Adrenal gland (tissue), 12 donors: Measurements from ENCODE around the gene PLA2G2C. TPM values are rescaled to one million over a fixed set of nuclear protein-coding genes. Genes with fewer than 3 reads are reported as not detected.

Experiments used
- DNase-seq, 7 donors: peaks; one replicate each; pipeline ENCODE4 v3.0.0-alpha.2; 2019 to 2020
- H3K27ac ChIP-seq, 5 donors: fragments of 200-600 bp; sonication (generic) in 4 of 5; 1 replicate in 3 of 5; 2 replicates in 2 of 5; pipeline versions ENCODE4 v1.5.1 to v1.8.0; 2016 to 2020; ENCODE audit warnings: mild to moderate bottlenecking in 1 of 5
- H3K27me3 ChIP-seq: fragments of 200-600 bp; 2 replicates; pipeline ENCODE4 v1.8.0; 2021
- H3K36me3 ChIP-seq, 2 donors: fragments of 200-600 bp; replicated peaks in 1 of 2; 1 replicate in 1 of 2; 2 replicates in 1 of 2; pipeline versions ENCODE4 v1.5.1 to v1.8.0; 2018 to 2022
- H3K4me1 ChIP-seq, 2 donors: fragments of 200-600 bp; replicated peaks in 1 of 2; 1 replicate in 1 of 2; 2 replicates in 1 of 2; pipeline versions ENCODE4 v1.5.1 to v1.8.0; 2018 to 2021
- H3K4me3 ChIP-seq, 4 donors: fragments of 200-600 bp; sonication (generic) in 3 of 4; one replicate each; pipeline ENCODE4 v1.5.1; 2016 to 2018
- H3K9me3 ChIP-seq, 3 donors: fragments of 200-600 bp; sonication (generic) in 1 of 3; replicated peaks in 1 of 3; 1 replicate in 2 of 3; 2 replicates in 1 of 3; pipeline versions ENCODE4 v1.5.1 to v1.8.0; 2016 to 2021
- CTCF ChIP-seq, 6 experiments: fragments of 450-650 bp in 4 of 6; fragments of 200-600 bp in 2 of 6; sonication (generic) in 1 of 6; IDR thresholded peaks; 1 replicate in 5 of 6; 2 replicates in 1 of 6; pipeline versions ENCODE4 v1.5.1 to v1.8.0; 2016 to 2021; ENCODE audit warnings: antibody characterized with exemption in 6 of 6, mild to moderate bottlenecking in 2 of 6, moderate library complexity in 1 of 6
- POLR2A ChIP-seq, 2 donors: fragments of 450-650 bp; IDR thresholded peaks; one replicate each; pipeline ENCODE4 v1.6.1; 2017; ENCODE audit warnings: antibody characterized with exemption in 2 of 2, mild to moderate bottlenecking in 2 of 2, moderate library complexity in 1 of 2
- WGBS, 4 donors: extraction: QIAGEN DNeasy Blood & Tissue Kit in 2 of 4; methylation state at CpG; one replicate each; pipeline versions ENCODE4 v1.1.5 to v1.1.7; 2013 to 2017; 5-methylcytosine and 5-hydroxymethylcytosine counted together
- intact Hi-C, 2 donors: fragments of 100-400 bp; cut with DNase I; formaldehyde crosslinking; loops; one replicate each; pipeline versions ENCODE4 v1.14.1 to v1.15.0; 2022 to 2023
- polyA plus RNA-seq, 3 donors: library from polyadenylated mRNA; stranded (reverse); fragments of 200-250 nt in 2 of 3; fragments of 350-450 nt in 1 of 3; fragmentation: Illumina TruSeq in 1 of 3; extraction: RNeasy Lipid Tissue Mini Kit (QIAGEN cat#74804) in 1 of 3; gene quantifications; one replicate each; pipeline ENCODE4 v1.2.3, GENCODE V29; 2013 to 2014
- total RNA-seq, 9 donors: library from RNA; depleted of rRNA in 4 of 9; stranded (reverse); fragments of >200 nt in 4 of 9; fragments of 120-200 nt in 1 of 9; fragmentation: NEBNext Ultra II Directional in 1 of 9; extraction: Animal tissue kit (Norgen Biotek cat#: 25700) in 1 of 9; gene quantifications; one replicate each; pipeline versions ENCODE4 v1.1.0 to v1.2.4, GENCODE V29; 2013 to 2023
- donor health status: healthy with polysubstance abuse.
- donor health status: Bipolar disorder and iron deficiency.
- donor health status: DM: yes; HTN: yes; CAD: no.
- donor health status: DM: no; HTN: no; CAD: no.
- donor health status: DM: no; HTN: no; CAD: no.
- donor health status: DM: yes; HTN: yes; CAD: no.

Gene PLA2G2C
- total and polyA plus RNA-seq, 12 donors: 0.07 to 0.39 (median 0.12) TPM; not detected in 6

- 69 to 78% (median 74%) methylated on average over 7 of the region's 7 CpGs for WGBS, 4 donors
- Histone ChIP-seq H3K27ac (no peak overlapping the region), H3K4me1 (no peaks in the 10 kb centered on the region), H3K9me3 (no peaks in the 10 kb centered on the region), H3K4me3 (no peak overlapping the region), H3K27me3 (peaks cover 2% of the 10 kb centered on the region), H3K36me3 (no peaks in the 10 kb centered on the region)
- no peak for TF ChIP-seq CTCF (IDR thresholded peaks at IDR 0.05)
- no peak for TF ChIP-seq POLR2A (IDR thresholded peaks at IDR 0.05)
- intact Hi-C loops: no loop called here
- DNase-seq: no peak
Observed at GRCh38 chr1:20115916-20116315, 70.4 kb downstream of the PLA2G2C start.

GRCh38 chr1:20115479-20115878 lies 70.8 kb downstream of the PLA2G2C start:
- Histone ChIP-seq H3K4me1 (no peaks in the 10 kb centered on the region), H3K36me3 (no peaks in the 10 kb centered on the region), H3K27me3 (no peaks in the 10 kb centered on the region), H3K4me3 (no peak overlapping the region), H3K9me3 (no peaks in the 10 kb centered on the region), H3K27ac (no peak overlapping the region)
- DNase-seq: no peak
- no peak for TF ChIP-seq CTCF (IDR thresholded peaks at IDR 0.05)
- no peak for TF ChIP-seq POLR2A (IDR thresholded peaks at IDR 0.05)
- intact Hi-C loops: no loop called here
- WGBS, 4 donors: 75 to 83% (median 78%) methylated on average over 3 to 4 of the region's 4 CpGs

- intact Hi-C loops: no loop called here
- no peak overlapping the region for H3K4me3 ChIP-seq
- H3K4me1 ChIP-seq: no peaks in the 10 kb centered on the region
- TF ChIP-seq CTCF (IDR thresholded peaks at IDR 0.05) (no peak), POLR2A (IDR thresholded peaks at IDR 0.05) (no peak)
- WGBS, 4 donors: 77 to 84% (median 81%) methylated on average over 10 to 15 of the region's 15 CpGs
- no peaks in the 10 kb centered on the region for H3K27me3 ChIP-seq
- DNase-seq: no peak
- no peaks in the 10 kb centered on the region for H3K36me3 ChIP-seq
- H3K9me3 ChIP-seq: no peaks in the 10 kb centered on the region
- H3K27ac ChIP-seq: no peak overlapping the region
Observed at GRCh38 chr1:20114021-20114648, 72.2 kb downstream of the PLA2G2C start.

Other genes with a start within 250 kb of the PLA2G2C start
- 10 to 100 TPM in 2 of 9 donors, 1 to 10 TPM in 6, not detected in 1; 1.1 to 23.4 (median 3.0) TPM for gene PLA2G2A, start 206.9 kb downstream of the PLA2G2C start, total RNA-seq
- 10 to 100 TPM; 10.2 to 96.2 (median 19.7) TPM for gene PLA2G2A, start 206.9 kb downstream of the PLA2G2C start, polyA plus RNA-seq
- 10 to 100 TPM in 1 of 9 donors, 1 to 10 TPM in 4, under 1 TPM in 4; 0.53 to 14.1 (median 1.3) TPM for gene PLA2G5, start 116.3 kb downstream of the PLA2G2C start, total RNA-seq
- gene PLA2G5, start 116.3 kb downstream of the PLA2G2C start, polyA plus RNA-seq: 1 to 10 TPM; 1.1 to 5.4 (median 4.2) TPM
- gene PLA2G2D, start 67.0 kb downstream of the PLA2G2C start, total RNA-seq: not detected
- gene PLA2G2D, start 67.0 kb downstream of the PLA2G2C start, polyA plus RNA-seq: not detected
- gene PLA2G2F, start 47.2 kb downstream of the PLA2G2C start, total RNA-seq: not detected
- gene PLA2G2F, start 47.2 kb downstream of the PLA2G2C start, polyA plus RNA-seq: under 1 TPM in 1 of 3 donors, not detected in 2; 0.08 TPM
- 1 to 10 TPM in 8 of 9 donors, under 1 TPM in 1; 0.84 to 2.6 (median 1.8) TPM for gene UBXN10, start 422 bp downstream of the PLA2G2C start, total RNA-seq
- gene UBXN10, start 422 bp downstream of the PLA2G2C start, polyA plus RNA-seq: 1 to 10 TPM in 1 of 3 donors, under 1 TPM in 2; 0.64 to 1.7 (median 0.91) TPM
- 1 to 10 TPM in 1 of 9 donors, under 1 TPM in 3, not detected in 5; 0.07 to 2.5 (median 0.60) TPM for gene VWA5B1, start 104.4 kb upstream of the PLA2G2C start, total RNA-seq
- gene VWA5B1, start 104.4 kb upstream of the PLA2G2C start, polyA plus RNA-seq: 1 to 10 TPM in 1 of 3 donors, under 1 TPM in 2; 0.24 to 2.1 (median 0.26) TPM